CD4-positive, alpha-beta T cell (primary cell): ENCODE data around the gene SHLD1. TPM values are rescaled to one million over a fixed set of nuclear protein-coding genes. Genes with fewer than 3 reads are reported as not detected.
A peak's percentile ranks its signal among the peaks of the same experiment; 100 is the strongest.

ENCODE experiments used
- ATAC-seq: fragments of 200-7000 bp; cut with Tn5 transposase; one replicate; pipeline ENCODE4 v1.10.0; 2022; ENCODE audit warnings: mild to moderate bottlenecking; ENCODE audit not compliant: poor library complexity
- CTCF ChIA-PET: fragments of 350-600 bp; sonication (Branson Sonifier 250); formaldehyde crosslinking; loops from one replicate; lab custom pipeline; 2021; ENCODE audit warnings: antibody characterized with exemption, inconsistent platforms; lab: Charles Lee
- POLR2A ChIA-PET: fragments of 350-600 bp; sonication (Branson Sonifier 250); formaldehyde crosslinking; loops from one replicate; lab custom pipeline; 2021; ENCODE audit warnings: antibody characterized with exemption, inconsistent platforms; lab: Charles Lee
- DNase-seq, 14 experiments: peaks; one replicate each; pipeline ENCODE4 v3.0.0-alpha.2; 2013 to 2020; ENCODE audit warnings: mixed read lengths in 2 of 14
- H3K27ac ChIP-seq, 2 donors: one replicate each; pipeline versions ENCODE4 v1.5.1 to v1.7.0; 2013; ENCODE audit warnings: low read length in 2 of 2, low read depth in 1 of 2, mild to moderate bottlenecking in 1 of 2
- H3K27me3 ChIP-seq, 2 experiments: 1 replicate in 1 of 2; 2 replicates in 1 of 2; pipeline versions ENCODE4 v1.6.1 to v1.7.0; 2013; ENCODE audit warnings: low read length in 2 of 2, control low read depth in 1 of 2, mild to moderate bottlenecking in 1 of 2, moderate library complexity in 1 of 2; ENCODE audit not compliant: insufficient read depth in 2 of 2, control insufficient read depth in 1 of 2
- H3K36me3 ChIP-seq: one replicate; pipeline ENCODE4 v1.6.1; 2013; ENCODE audit warnings: low read length, control low read depth; ENCODE audit not compliant: insufficient read depth
- H3K4me1 ChIP-seq: one replicate; pipeline ENCODE4 v1.6.1; 2013; ENCODE audit warnings: low read length, control low read depth; ENCODE audit not compliant: insufficient read depth
- H3K4me3 ChIP-seq: one replicate; pipeline ENCODE4 v1.5.1; 2013; ENCODE audit warnings: mild to moderate bottlenecking, low read length, moderate library complexity
- H3K9me3 ChIP-seq, 2 experiments: 1 replicate in 1 of 2; 2 replicates in 1 of 2; pipeline versions ENCODE4 v1.6.1 to v1.7.0; 2013; ENCODE audit warnings: low read length in 2 of 2, mild to moderate bottlenecking in 2 of 2, control low read depth in 1 of 2, moderate library complexity in 1 of 2; ENCODE audit not compliant: control insufficient read depth in 1 of 2, insufficient read depth in 1 of 2
- H3K27ac Mint-ChIP-seq: one replicate; pipeline ENCODE4 v1.8.0; 2020; ENCODE audit warnings: mixed read lengths
- H3K27me3 Mint-ChIP-seq: one replicate; pipeline ENCODE4 v1.8.0; 2021; ENCODE audit warnings: mixed read lengths
- H3K36me3 Mint-ChIP-seq: one replicate; pipeline ENCODE4 v1.8.0; 2021; ENCODE audit warnings: low read depth, mixed read lengths
- H3K4me1 Mint-ChIP-seq: one replicate; pipeline ENCODE4 v1.8.0; 2021; ENCODE audit warnings: low read depth, mixed read lengths
- H3K4me3 Mint-ChIP-seq: one replicate; pipeline ENCODE4 v1.8.0; 2020; ENCODE audit warnings: mild to moderate bottlenecking, mixed read lengths
- H3K9me3 Mint-ChIP-seq: one replicate; pipeline ENCODE4 v1.8.0; 2020; ENCODE audit warnings: mixed read lengths
- CTCF ChIP-seq: fragments of 200-600 bp; IDR thresholded peaks from one replicate; pipeline ENCODE4 v1.8.0; 2022; ENCODE audit warnings: antibody characterized with exemption, mild to moderate bottlenecking
- intact Hi-C, 2 experiments: fragments of 100-400 bp; cut with DNase I in 1 of 2; cut with micrococcal nuclease in 1 of 2; formaldehyde crosslinking; loops; one replicate each; pipeline versions ENCODE4 v1.15.1 to v1.9.0; 2023 to 2025; cut with DNase I, micrococcal nuclease
- total RNA-seq, 174 experiments: library from RNA in 2 of 174; stranded (reverse) in 2 of 174; gene quantifications; one replicate each; pipeline ENCODE4 v1.2.3 and lab custom pipeline; 2021 to 2026

SHLD1 gene
- total RNA-seq, 2 experiments from 2014 or later, result 7.0 to 7.3 TPM

DNA sequence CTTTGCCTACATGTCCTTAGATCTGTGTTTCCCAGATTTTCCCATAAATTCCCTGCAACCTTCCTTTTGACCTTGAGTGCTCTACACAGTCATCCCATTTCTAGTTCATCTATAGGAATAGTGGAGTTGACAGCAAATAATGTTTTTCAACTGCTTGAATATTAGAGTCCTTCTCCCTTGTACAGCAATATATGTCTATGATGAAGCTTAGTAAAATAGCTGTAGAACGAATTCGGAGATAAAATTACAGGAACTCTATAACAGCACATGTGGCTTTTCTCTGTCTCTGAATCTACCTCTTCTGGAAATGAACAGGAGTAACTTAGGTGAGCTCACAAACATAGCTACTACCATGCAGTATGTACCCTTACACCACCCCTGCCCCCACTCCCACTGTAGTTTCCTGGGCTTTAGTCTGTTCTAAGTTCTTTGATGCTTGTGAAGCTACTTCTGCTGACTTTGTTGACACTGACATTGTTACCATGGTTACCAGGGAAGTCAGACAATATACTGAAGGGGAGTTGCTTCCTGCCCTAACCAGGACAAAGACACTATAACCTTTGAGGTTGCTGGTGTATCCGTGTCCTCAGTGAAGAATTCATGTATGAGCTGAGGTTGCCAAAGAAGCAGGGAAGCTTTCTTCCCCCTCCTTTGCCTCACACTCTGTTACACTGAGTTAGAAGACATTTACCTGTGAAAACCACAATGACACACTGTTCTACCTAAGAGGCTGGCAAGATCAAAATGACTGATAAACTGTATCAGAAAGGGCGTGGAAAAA is 35.8 kb upstream of the SHLD1 start:
- Mint-ChIP-seq H3K9me3 (peaks cover 3% of the 10 kb centered on the region), H3K27me3 (no peaks in the 10 kb centered on the region), H3K36me3 (no peaks in the 10 kb centered on the region), H3K4me1 (peaks cover 49% of the 10 kb centered on the region), H3K4me3 (peak overlapping the region; percentile 46), H3K27ac (peak overlapping the region; percentile 74)
- H3K27me3 ChIP-seq, result no peaks in the 10 kb centered on the region
- H3K4me1 ChIP-seq, result peaks cover 38% of the 10 kb centered on the region
- peak overlapping the region; percentile 69 to 92 for H3K27ac ChIP-seq
- ChIA-PET CTCF (interaction anchor here (0.8 to 1.3 kb wide), 8 partner anchors 11 to 184 kb away, joined by 3 to 10 read pairs (median 3); no protein-coding TSS in a partner anchor), POLR2A (interaction anchor here (0.6 to 1.8 kb wide), 26 partner anchors 8 to 588 kb away, joined by 3 to 20 read pairs (median 4); partner anchors contain the start of genes CDS2 and SHLD1)
- H3K9me3 ChIP-seq, result peaks cover 0 to 4% of the 10 kb centered on the region in 2 experiments
- no peak for TF ChIP-seq CTCF
- H3K36me3 ChIP-seq, result no peaks in the 10 kb centered on the region
- intact Hi-C loops, result loop anchor here (1.0 to 10.0 kb wide), 6 partner anchors 23 to 289 kb away; partner anchors contain the start of gene SHLD1 (in 2 of the 2)
- H3K4me3 ChIP-seq, result no peak overlapping the region
- peak; percentile 69 to 98 (median 82) for DNase-seq
- ATAC-seq, result peak; percentile 89

DNA sequence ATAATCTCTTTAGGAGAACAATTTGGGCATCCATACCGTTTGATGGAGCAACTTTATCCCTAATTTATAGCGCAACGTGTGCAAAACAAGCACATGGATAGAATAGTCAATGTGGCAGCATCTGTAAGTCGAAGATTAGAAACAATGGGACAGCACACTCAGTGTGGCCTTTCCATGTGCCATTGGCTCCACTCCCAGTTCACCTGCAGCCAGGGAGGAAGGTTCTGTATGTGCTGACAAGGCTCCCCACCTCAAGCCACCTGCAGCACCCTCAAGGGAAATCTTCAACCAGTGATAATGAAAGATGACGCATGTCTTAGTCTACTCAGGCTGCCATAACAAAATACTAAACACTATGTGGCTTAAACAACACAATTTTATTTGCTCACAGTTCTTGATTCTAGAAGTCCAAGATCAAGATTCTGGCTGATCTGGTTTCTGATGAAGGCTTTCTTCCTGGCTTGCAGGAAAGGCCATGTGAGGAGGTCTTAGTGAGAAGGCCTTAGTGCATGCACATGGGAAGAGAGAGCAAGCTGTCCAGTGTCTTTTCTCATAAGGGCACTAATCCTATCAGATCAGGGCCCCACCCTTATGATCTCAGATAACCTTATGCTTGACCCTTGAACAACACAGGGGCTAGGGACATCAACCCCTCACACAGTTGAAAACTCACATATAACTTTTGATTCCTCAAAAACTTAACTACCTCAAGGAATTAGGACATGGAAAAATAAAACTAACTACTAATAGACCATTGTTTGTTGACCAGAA is 34.9 kb upstream of the SHLD1 start:
- H3K4me1 Mint-ChIP-seq, result peaks cover 55% of the 10 kb centered on the region
- POLR2A ChIA-PET, result interaction anchor here (0.6 to 1.8 kb wide), 22 partner anchors 10 to 589 kb away, joined by 3 to 20 read pairs (median 4); partner anchors contain the start of genes CDS2 and SHLD1
- H3K4me3 Mint-ChIP-seq, result peak overlapping the region; percentile 46

More for the DNA sequence above, 34.9 kb upstream of the SHLD1 start:
- intact Hi-C loops, result loop anchor here (2.0 to 10.0 kb wide), 3 partner anchors 36 to 120 kb away; partner anchors contain the start of gene SHLD1 (in 2 of the 2)
- H3K27me3 Mint-ChIP-seq, result no peaks in the 10 kb centered on the region
- peaks cover 3% of the 10 kb centered on the region for H3K9me3 Mint-ChIP-seq
- DNase-seq, result peak in 1 of 14 experiments; percentile 16
- no peak for TF ChIP-seq CTCF
- no peaks in the 10 kb centered on the region for H3K36me3 ChIP-seq
- no peak overlapping the region for H3K4me3 ChIP-seq
- H3K27ac Mint-ChIP-seq, result peak overlapping the region; percentile 74
- CTCF ChIA-PET, result interaction anchor here (0.8 to 1.3 kb wide), 8 partner anchors 10 to 185 kb away, joined by 3 to 10 read pairs (median 3); no protein-coding TSS in a partner anchor
- no peaks in the 10 kb centered on the region for H3K36me3 Mint-ChIP-seq
- H3K27ac ChIP-seq, result peak overlapping the region; percentile 69 to 92
- peaks cover 38% of the 10 kb centered on the region for H3K4me1 ChIP-seq
- H3K27me3 ChIP-seq, result no peaks in the 10 kb centered on the region
- peaks cover 0 to 4% of the 10 kb centered on the region in 2 experiments for H3K9me3 ChIP-seq
- no peak for ATAC-seq
